ENCODE measurements around the gene GRB14.

- TF ChIP-seq POLR2AphosphoS5 (IDR thresholded peaks at IDR 0.05; ENCODE audit: low read depth, low read length) = no peak
- TF ChIP-seq SIN3A (IDR thresholded peaks at IDR 0.05; ENCODE audit: borderline replicate concordance, insufficient read depth, low read length) = no peak
- no peak for TF ChIP-seq TAF1 (IDR thresholded peaks at IDR 0.05; ENCODE audit: borderline replicate concordance, insufficient read depth, low read length)
These were observed 27.7 kb downstream of the GRB14 start for GRCh38 chr2:164593541-164593940.
